Hepatocyte (in vitro differentiated cells): ENCODE results near the gene CUL1.

ENCODE experiments used
- CTCF ChIP-seq: fragments of 200-600 bp; sonication (generic); IDR thresholded peaks from 2 replicates; pipeline ENCODE4 v1.5.1; 2016; ENCODE audit warnings: antibody characterized with exemption, mild to moderate bottlenecking; ENCODE audit not compliant: poor library complexity
- EZH2 ChIP-seq: fragments of 200-600 bp; sonication (generic); IDR thresholded peaks from 2 replicates; pipeline ENCODE4 v1.6.1; 2016; ENCODE audit warnings: antibody characterized with exemption, mild to moderate bottlenecking, borderline replicate concordance
- EZH2phosphoT487 ChIP-seq: fragments of 200-600 bp; sonication (generic); IDR thresholded peaks from one replicate; pipeline ENCODE4 v1.6.1; 2018; ENCODE audit warnings: antibody characterized with exemption, mild to moderate bottlenecking, low read depth, moderate library complexity; ENCODE audit not compliant: unreplicated experiment, severe bottlenecking

- no peak for TF ChIP-seq CTCF
- TF ChIP-seq EZH2, result no peak
- no peak for TF ChIP-seq EZH2phosphoT487
These were observed 23.9 kb downstream of the CUL1 start for GRCh38 chr7:148722340-148723165.
